Right renal pelvis (tissue), 4 donors: ENCODE measurements around the gene RIN1. TPM values are rescaled to one million over a fixed set of nuclear protein-coding genes. Genes with fewer than 3 reads are reported as not detected.
"Not testable (repeated sequence)": the region's sequence is repeated elsewhere in the genome, so short reads cannot be mapped to it uniquely, and the experiment has no call there.

Experiments
- DNase-seq, 4 donors: peaks; one replicate each; pipeline ENCODE4 v3.0.0-alpha.2; 2013; ENCODE audit warnings: low read depth in 4 of 4, low spot score in 3 of 4, missing footprints in 1 of 4
- polyA plus RNA-seq, 4 donors: library from polyadenylated mRNA; unstranded; fragments of 120-200 nt; gene quantifications; one replicate each; pipeline ENCODE4 v1.2.1, GENCODE V29; 2013; ENCODE audit not compliant: insufficient read length in 4 of 4

The RIN1 gene
- 1 to 10 TPM; 2.5 to 3.1 (median 2.9) TPM for polyA plus RNA-seq

DNA sequence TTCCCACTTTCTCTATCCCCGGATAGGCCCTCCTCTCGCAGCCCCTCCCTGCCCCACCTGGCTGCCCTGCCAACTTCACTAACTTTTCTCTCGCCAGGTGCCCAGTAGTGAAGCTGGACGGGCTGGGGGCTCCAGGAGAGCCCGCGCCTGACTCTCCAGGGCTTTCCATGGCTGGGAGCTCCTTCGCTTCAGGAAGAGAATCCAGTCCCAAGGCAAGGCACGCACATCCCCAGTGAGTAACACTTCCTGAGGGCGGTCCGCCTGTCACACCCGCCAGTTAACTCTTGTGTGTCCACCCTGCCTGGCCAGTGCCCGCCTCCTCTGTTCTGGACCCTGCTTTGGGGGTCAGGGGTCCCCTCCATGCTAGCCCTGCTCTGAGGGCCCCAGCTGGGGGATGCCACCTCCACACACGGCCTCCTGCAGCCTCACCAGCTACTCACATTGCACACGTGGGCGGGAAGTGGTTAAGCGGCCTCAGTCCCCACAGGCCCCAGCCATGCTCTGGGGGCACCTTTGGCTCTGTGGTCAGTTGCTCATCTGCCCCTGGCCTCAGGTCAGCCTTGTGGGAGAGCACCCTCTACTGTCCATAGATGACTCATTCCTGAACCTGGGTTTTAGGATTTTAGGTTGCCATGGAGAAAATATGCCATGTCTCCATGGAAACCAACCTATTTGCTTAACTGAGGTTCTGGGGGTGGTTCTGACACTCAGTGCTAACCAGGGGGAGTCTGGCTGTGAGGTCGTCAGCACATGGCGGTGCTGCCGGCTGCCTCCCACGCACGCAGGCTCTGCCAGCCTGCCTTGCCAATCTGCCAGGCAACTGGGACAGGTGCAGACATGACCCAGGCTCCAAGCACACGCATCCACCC is at the start of gene RIN1:
Gene RIN1, minus strand, starts transcription at position 201 of the 869 bp plus-strand sequence. Its CDS starts 32 bp downstream, at position 169.
- peak in 1 of 4 donors; percentile 33 for DNase-seq

DNA sequence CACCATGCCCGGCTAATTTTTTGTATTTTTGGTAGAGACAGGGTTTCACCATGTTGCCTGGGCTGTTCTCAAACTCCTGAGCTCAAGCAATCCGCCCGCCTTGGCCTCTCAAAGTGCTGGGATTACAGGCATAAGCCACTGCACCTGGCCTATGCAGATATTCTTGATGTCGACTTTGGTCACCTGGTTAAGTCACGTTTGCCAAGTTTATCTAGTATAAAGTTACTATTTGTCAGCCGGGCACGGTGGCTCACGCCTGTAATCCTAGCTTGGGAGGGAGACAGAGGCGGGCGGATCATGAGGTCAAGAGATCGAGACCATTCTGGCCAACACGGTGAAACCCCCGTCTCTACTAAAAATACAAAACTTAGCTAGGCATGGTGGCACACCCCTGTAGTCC is 48.1 kb upstream of the RIN1 start:
- not testable (repeated sequence) for DNase-seq

DNA sequence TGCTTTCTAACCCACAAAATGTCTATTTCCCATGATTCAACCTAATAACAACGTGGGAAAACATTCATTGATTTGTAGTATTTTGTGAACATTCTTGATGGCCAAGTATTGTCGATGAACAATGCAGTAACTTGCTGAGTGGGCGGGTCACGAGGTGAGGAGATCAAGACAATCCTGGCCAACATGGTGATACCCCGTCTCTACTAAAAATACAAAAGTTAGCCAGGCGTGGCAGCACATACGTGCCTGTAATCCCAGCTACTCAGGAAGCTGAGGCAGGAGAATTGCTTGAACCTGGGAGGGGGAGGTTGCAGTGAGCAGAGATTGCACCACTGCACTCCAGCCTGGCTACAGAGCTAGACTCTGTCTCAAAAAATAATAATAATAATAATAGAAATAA is 44.0 kb upstream of the RIN1 start:
- not testable (repeated sequence) for DNase-seq

DNA sequence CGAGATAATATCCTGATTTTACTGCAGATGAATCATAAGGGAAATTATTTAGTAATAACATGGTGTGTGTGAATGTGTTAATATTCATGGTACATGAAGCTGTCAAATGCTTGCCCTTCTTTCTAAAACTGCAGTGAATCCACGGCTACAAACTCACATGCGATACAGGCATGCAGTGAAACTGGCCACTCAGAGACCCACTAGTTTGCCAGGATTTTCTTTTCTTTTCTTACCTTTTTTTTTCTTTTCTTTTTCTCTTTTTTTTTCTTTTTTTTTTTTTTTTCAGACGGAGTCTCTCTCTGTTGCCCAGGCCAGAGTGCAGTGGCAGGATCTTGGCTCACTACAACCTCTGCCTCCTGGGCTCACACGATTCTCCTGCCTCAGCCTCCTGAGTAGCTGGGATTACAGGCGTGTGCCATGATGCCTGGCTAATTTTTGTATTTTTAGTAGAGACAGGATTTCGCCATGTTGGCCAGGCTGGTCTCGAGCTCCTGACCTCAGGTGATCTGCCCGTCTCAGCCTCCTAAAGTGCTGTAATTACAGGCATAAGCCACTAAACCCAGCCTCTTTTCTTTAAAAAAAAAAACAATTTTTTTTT is 37.6 kb upstream of the RIN1 start:
- not testable (repeated sequence) for DNase-seq

GRCh38 chr11:66373265-66373664 is 37.0 kb upstream of the RIN1 start:
- no peak for DNase-seq

GRCh38 chr11:66371627-66372415 is 35.6 kb upstream of the RIN1 start, which contains the start of gene SLC29A2:
Gene SLC29A2, minus strand, starts transcription at chr11:66371760. Its CDS starts 169 bp downstream, at chr11:66371591.
- DNase-seq, result peak in 2 of 4 donors; percentile 65 to 75

DNA sequence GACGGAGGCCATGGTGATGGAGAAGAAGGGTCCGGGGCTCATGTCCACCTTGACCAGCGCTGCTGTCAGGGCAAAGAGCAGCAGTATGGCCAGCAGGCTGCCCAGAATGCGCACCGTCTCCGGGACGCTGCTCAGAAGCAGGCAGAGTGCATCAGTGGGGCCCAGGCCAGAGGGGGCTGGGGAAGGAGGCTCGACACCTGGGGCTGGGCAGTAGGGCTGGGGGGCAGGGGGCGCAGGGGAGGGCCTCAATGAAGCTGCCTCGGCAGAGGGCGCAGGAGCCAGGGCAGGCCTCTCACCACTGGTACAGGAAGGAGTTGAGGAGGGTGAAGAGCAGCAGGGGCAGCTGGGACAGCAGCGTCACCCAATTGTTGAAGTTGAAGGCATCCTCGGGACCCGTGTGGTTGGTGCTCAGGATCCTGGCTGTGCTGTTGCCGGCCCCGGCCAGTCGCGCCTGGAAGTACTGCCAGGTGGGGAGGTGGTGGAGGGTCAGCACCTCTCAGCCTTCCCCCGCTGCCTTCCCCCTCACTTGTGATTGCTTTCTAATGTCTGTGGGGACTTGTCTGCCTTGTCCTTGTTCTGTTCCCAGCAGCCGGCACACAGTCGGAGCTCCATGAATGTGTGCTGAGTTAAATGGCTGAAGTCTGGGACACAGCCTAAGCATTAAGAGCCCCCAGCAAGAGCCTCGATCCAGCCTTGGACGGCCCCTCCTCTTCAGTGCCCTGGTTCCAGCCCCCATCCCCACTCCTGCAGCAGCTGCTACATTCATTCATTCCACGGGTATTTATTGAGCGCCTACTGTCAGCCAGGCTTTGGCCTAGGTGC is 33.0 kb upstream of the RIN1 start:
- no peak for DNase-seq

GRCh38 chr11:66368484-66368883 is 32.2 kb upstream of the RIN1 start:
- DNase-seq, result no peak

- DNase-seq, result no peak
Observed at GRCh38 chr11:66367561-66368312, 31.5 kb upstream of the RIN1 start.

GRCh38 chr11:66366844-66367477 is 30.7 kb upstream of the RIN1 start:
- no peak for DNase-seq

DNA sequence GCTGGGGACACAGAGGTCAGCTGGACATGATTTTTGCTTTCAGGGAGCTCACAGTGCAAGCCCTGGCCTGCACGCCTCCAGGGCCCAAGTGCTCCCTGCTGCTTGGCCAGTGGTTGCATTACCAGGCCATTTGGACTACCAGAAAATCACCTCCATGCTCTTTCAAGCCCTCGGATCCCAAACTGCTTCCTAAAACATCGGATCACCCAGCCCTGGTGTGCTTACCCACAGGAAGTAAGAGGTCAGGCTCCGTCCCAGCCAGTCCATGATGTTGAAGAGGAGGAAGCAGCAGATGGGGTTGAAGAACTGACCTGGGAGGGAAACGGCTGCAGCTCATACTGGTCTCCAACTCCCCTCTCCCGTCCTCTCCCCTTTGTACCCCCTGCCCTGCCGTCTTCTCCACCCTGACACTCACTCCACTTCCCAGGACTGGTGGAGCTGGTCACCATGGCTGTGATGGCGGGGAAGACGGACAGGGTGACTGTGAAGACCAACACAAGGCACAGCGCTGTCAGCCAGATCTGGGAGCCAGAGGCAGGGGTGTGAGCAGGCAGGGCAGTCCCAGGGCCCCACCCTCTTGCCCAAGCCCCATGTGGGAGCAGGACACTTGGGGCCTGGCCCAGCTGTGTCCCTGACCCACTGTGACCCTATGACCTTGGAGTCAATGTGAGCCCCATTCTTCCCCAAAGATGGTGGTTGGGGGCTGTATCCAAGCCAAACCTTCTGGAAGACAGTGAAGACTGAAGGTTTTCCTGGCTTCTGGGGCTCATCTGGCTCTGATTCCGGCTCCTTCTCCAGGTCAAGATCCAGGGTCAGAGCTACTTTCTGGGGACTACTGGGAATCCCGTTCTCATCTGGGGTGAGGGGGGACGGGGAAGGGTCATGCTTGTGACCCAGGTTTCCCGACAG is 29.7 kb upstream of the RIN1 start:
- no peak for DNase-seq

GRCh38 chr11:66365166-66365565 is 28.9 kb upstream of the RIN1 start:
- DNase-seq, result no peak

DNA sequence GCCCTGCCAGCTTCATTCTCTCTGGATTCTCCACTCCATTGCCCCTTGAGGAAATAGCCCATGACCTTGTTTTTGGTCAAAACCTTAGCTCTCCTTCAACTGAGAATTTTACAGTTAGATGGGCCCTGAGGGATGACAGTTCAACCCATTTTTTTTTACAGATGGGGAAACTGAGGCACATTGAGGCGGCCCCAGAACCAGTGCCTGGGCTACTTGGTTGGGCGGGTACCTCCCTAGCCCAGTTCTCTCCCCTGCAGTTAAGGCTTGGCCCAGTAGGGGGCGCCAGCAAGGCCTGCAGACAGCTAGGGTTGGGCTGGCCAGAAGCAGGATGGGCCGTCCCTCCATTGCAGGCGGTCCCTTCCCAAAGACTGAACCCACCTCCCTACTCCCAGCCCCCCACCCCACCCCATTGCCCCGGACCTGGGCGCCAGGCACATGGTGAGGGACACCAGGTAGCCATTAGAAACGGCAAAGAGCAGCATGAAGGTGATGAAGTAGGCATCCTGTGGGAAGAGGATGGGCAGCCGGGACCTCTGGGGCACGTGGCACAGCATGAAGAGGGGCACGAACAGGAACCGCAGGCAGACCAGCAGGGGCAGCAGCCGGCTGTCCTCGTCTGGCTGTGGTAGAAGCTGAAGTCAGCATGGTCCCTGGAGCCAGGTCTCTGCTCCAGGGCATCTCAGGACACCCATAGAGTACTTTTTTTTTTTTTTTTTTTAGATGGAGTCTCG is 27.7 kb upstream of the RIN1 start:
- no peak for DNase-seq

DNA sequence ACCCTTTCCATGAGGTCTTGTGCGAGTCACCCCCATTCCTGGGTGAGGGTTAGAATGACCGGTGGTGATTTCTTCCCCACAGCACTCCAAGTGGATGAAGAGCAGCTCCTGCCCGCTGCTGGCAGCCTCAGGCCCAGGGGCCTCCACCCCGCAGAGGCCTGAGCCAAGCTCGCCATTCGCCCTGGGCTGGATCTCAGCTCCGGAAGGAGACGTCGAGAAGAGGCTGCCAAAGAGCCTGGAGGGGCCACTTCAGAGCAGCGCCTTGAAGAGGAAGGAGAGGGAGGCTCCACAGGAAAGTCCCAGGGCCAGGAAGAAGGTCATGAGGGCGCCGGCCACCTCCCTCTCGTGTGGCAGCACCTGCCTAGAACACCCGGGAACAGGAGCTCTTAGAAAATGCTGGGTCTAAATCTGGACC is 27.0 kb upstream of the RIN1 start:
- DNase-seq, result no peak

DNA sequence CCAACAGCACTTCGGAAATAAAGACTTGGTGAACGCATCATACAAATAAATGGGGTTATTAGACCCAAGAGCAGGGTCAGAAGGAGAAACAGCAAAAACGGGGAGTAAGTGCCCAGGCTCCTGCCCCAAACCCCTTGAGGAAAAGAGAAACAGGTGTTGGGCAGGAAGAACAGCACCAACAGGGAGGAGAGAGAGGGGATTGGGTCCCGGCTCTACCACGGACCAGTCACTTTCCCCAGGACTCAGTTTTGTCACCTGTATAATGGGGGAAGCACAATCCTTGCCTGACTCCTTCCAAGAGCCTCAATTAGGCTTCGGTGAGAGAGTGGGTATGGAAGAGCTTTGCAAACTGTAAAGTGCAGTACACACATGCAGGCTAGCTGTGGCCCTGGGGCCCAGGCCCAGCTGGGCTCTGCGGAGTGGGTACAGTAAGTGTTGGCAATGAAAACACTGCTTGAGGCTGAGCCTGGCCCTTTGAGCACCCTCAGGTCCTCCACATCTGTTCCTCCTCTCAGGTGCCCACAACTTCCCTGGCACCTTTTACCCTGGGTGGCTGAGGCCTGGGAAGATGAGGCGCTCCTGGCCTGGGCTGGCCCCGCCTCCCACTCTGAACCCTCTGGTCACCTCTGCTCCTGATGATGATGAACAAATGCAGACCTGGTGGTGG is 26.4 kb upstream of the RIN1 start:
- DNase-seq, result no peak

DNA sequence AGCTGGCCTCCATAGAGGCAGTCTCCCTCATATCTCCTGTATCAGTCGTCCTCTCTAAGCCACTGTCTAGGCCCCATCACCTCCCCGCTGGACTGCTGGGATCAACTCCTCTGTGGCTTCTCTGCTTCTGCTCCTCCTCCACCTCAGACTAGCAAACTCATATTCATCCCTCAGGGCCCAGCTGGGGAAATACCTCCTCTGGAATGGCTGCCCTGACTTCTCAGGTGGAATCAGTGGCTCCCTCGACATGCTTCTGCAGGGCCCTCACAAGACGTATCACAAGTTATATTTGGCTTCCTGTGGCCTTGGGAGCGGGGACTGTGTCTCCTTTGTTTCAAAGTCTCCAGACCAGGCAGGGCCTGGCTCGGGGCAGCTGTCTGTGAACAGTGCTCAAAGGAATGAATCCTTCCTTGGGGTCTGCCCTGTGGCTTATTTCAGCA is 25.3 kb upstream of the RIN1 start:
- no peak for DNase-seq
